ENCODE data around the gene LDAF1. TPM values are rescaled to one million over a fixed set of nuclear protein-coding genes. Genes with fewer than 3 reads are reported as not detected.
"Not testable (repeated sequence)": the region's sequence is repeated elsewhere in the genome, so short reads cannot be mapped to it uniquely, and the experiment has no call there.

Gene LDAF1
- polyA plus RNA-seq (2012; ENCODE audit: low read depth, missing spikeins), result 9.2 TPM

GRCh38 chr16:21158208-21159110 is at the start of gene LDAF1:
LDAF1 (plus strand) TSS chr16:21158674; CDS start chr16:21161183, 2,509 bp downstream.
- peak; percentile 81 for DNase-seq (ENCODE audit: insufficient read length, low spot score)
- no peak for TF ChIP-seq SPI1 (IDR thresholded peaks at IDR 0.05; ENCODE audit: low read depth, low read length)
- TF ChIP-seq TAF1 (IDR thresholded peaks at IDR 0.05; ENCODE audit: low read depth, low read length), result no peak
- no peak for TF ChIP-seq POLR2A (IDR thresholded peaks at IDR 0.05; ENCODE audit: low read depth, low read length)
- TF ChIP-seq POLR2AphosphoS5 (IDR thresholded peaks at IDR 0.05; ENCODE audit: low read depth, low read length), result no peak
- no peak for TF ChIP-seq PAX5 (IDR thresholded peaks at IDR 0.05; ENCODE audit: insufficient read depth, low read length, severe bottlenecking)
- TF ChIP-seq POU2F2 (IDR thresholded peaks at IDR 0.05; ENCODE audit: low read depth, low read length), result no peak
- peak; percentile 66 for FAIRE-seq

GRCh38 chr16:21115551-21115950 is 42.9 kb upstream of the LDAF1 start:
- FAIRE-seq; DNase-seq (ENCODE audit: insufficient read length, low spot score): not testable (repeated sequence)

GRCh38 chr16:21116148-21116693 is 42.3 kb upstream of the LDAF1 start:
- DNase-seq (ENCODE audit: insufficient read length, low spot score) (no peak), FAIRE-seq (peak; percentile 81)
- TF ChIP-seq SPI1 (IDR thresholded peaks at IDR 0.05; ENCODE audit: low read depth, low read length), result peak; percentile 89
- no peak for TF ChIP-seq PAX5 (IDR thresholded peaks at IDR 0.05; ENCODE audit: insufficient read depth, low read length, severe bottlenecking)

- no peak for DNase-seq (ENCODE audit: insufficient read length, low spot score)
- TF ChIP-seq POLR2A (IDR thresholded peaks at IDR 0.05; ENCODE audit: low read depth, low read length) (no peak), POLR2AphosphoS5 (IDR thresholded peaks at IDR 0.05; ENCODE audit: low read depth, low read length) (no peak), POU2F2 (IDR thresholded peaks at IDR 0.05; ENCODE audit: low read depth, low read length) (no peak), SPI1 (IDR thresholded peaks at IDR 0.05; ENCODE audit: low read depth, low read length) (no peak), TAF1 (IDR thresholded peaks at IDR 0.05; ENCODE audit: low read depth, low read length) (no peak), PAX5 (IDR thresholded peaks at IDR 0.05; ENCODE audit: insufficient read depth, low read length, severe bottlenecking) (no peak)
- no peak for FAIRE-seq
Observed at GRCh38 chr16:21117567-21117966, 40.9 kb upstream of the LDAF1 start.

- TF ChIP-seq POLR2AphosphoS5 (IDR thresholded peaks at IDR 0.05; ENCODE audit: low read depth, low read length) (no peak), POLR2A (IDR thresholded peaks at IDR 0.05; ENCODE audit: low read depth, low read length) (no peak), TAF1 (IDR thresholded peaks at IDR 0.05; ENCODE audit: low read depth, low read length) (no peak), POU2F2 (IDR thresholded peaks at IDR 0.05; ENCODE audit: low read depth, low read length) (no peak), SPI1 (IDR thresholded peaks at IDR 0.05; ENCODE audit: low read depth, low read length) (no peak), PAX5 (IDR thresholded peaks at IDR 0.05; ENCODE audit: insufficient read depth, low read length, severe bottlenecking) (no peak)
- DNase-seq (ENCODE audit: insufficient read length, low spot score) (no peak), FAIRE-seq (no peak)
Observed at GRCh38 chr16:21120976-21121520, 37.4 kb upstream of the LDAF1 start.

GRCh38 chr16:21125191-21125590 is 33.3 kb upstream of the LDAF1 start:
- TF ChIP-seq POLR2A (IDR thresholded peaks at IDR 0.05; ENCODE audit: low read depth, low read length), result no peak
- TF ChIP-seq SPI1 (IDR thresholded peaks at IDR 0.05; ENCODE audit: low read depth, low read length), result no peak
- no peak for TF ChIP-seq PAX5 (IDR thresholded peaks at IDR 0.05; ENCODE audit: insufficient read depth, low read length, severe bottlenecking)
- FAIRE-seq (no peak), DNase-seq (ENCODE audit: insufficient read length, low spot score) (no peak)

- DNase-seq (ENCODE audit: insufficient read length, low spot score), result no peak
- no peak for TF ChIP-seq POLR2AphosphoS5 (IDR thresholded peaks at IDR 0.05; ENCODE audit: low read depth, low read length)
- no peak for TF ChIP-seq PAX5 (IDR thresholded peaks at IDR 0.05; ENCODE audit: insufficient read depth, low read length, severe bottlenecking)
- no peak for TF ChIP-seq POU2F2 (IDR thresholded peaks at IDR 0.05; ENCODE audit: low read depth, low read length)
- no peak for TF ChIP-seq TAF1 (IDR thresholded peaks at IDR 0.05; ENCODE audit: low read depth, low read length)
- no peak for TF ChIP-seq POLR2A (IDR thresholded peaks at IDR 0.05; ENCODE audit: low read depth, low read length)
- TF ChIP-seq SPI1 (IDR thresholded peaks at IDR 0.05; ENCODE audit: low read depth, low read length), result no peak
- no peak for FAIRE-seq
Observed at GRCh38 chr16:21126518-21126917, 32.0 kb upstream of the LDAF1 start.

- FAIRE-seq (no peak), DNase-seq (ENCODE audit: insufficient read length, low spot score) (no peak)
- no peak for TF ChIP-seq SPI1 (IDR thresholded peaks at IDR 0.05; ENCODE audit: low read depth, low read length)
- no peak for TF ChIP-seq PAX5 (IDR thresholded peaks at IDR 0.05; ENCODE audit: insufficient read depth, low read length, severe bottlenecking)
- no peak for TF ChIP-seq TAF1 (IDR thresholded peaks at IDR 0.05; ENCODE audit: low read depth, low read length)
- no peak for TF ChIP-seq POLR2A (IDR thresholded peaks at IDR 0.05; ENCODE audit: low read depth, low read length)
- no peak for TF ChIP-seq POLR2AphosphoS5 (IDR thresholded peaks at IDR 0.05; ENCODE audit: low read depth, low read length)
- no peak for TF ChIP-seq POU2F2 (IDR thresholded peaks at IDR 0.05; ENCODE audit: low read depth, low read length)
Observed at GRCh38 chr16:21128991-21129390, 29.5 kb upstream of the LDAF1 start.

GRCh38 chr16:21130811-21131210 is 27.7 kb upstream of the LDAF1 start:
- DNase-seq (ENCODE audit: insufficient read length, low spot score) (no peak), FAIRE-seq (no peak)
- TF ChIP-seq TAF1 (IDR thresholded peaks at IDR 0.05; ENCODE audit: low read depth, low read length) (no peak), POLR2A (IDR thresholded peaks at IDR 0.05; ENCODE audit: low read depth, low read length) (no peak), SPI1 (IDR thresholded peaks at IDR 0.05; ENCODE audit: low read depth, low read length) (no peak), POU2F2 (IDR thresholded peaks at IDR 0.05; ENCODE audit: low read depth, low read length) (no peak), POLR2AphosphoS5 (IDR thresholded peaks at IDR 0.05; ENCODE audit: low read depth, low read length) (no peak), PAX5 (IDR thresholded peaks at IDR 0.05; ENCODE audit: insufficient read depth, low read length, severe bottlenecking) (no peak)

- no peak for DNase-seq (ENCODE audit: insufficient read length, low spot score)
- no peak for FAIRE-seq
- TF ChIP-seq POU2F2 (IDR thresholded peaks at IDR 0.05; ENCODE audit: low read depth, low read length) (no peak), TAF1 (IDR thresholded peaks at IDR 0.05; ENCODE audit: low read depth, low read length) (no peak), SPI1 (IDR thresholded peaks at IDR 0.05; ENCODE audit: low read depth, low read length) (no peak), PAX5 (IDR thresholded peaks at IDR 0.05; ENCODE audit: insufficient read depth, low read length, severe bottlenecking) (no peak), POLR2AphosphoS5 (IDR thresholded peaks at IDR 0.05; ENCODE audit: low read depth, low read length) (no peak), POLR2A (IDR thresholded peaks at IDR 0.05; ENCODE audit: low read depth, low read length) (no peak)
Observed at GRCh38 chr16:21134053-21134452, 24.4 kb upstream of the LDAF1 start.

All from GM12891 (cell line).